ENCODE measurements around the gene TMEM183A.

TMEM183A gene

GRCh38 chr1:202976633-202977032 is 30.5 kb upstream of the TMEM183A start:
- Histone ChIP-seq H3K36me3 (ENCODE audit: low read length) (no peaks in the 10 kb centered on the region), H3K27ac (ENCODE audit: low read depth, low read length) (no peak overlapping the region), H3K27me3 (ENCODE audit: low read length) (no peaks in the 10 kb centered on the region), H3K4me2 (ENCODE audit: low read depth, low read length, poor library complexity, severe bottlenecking) (no peak overlapping the region), H3K9me3 (ENCODE audit: insufficient read depth, low read length) (no peaks in the 10 kb centered on the region), H3K4me3 (ENCODE audit: insufficient read depth, low read length, poor library complexity, severe bottlenecking) (no peak overlapping the region), H4K20me1 (ENCODE audit: low read depth, low read length) (no peaks in the 10 kb centered on the region), H3K9ac (ENCODE audit: low read length) (no peak overlapping the region), H3K9me2 (replicated peaks; ENCODE audit: insufficient read depth, low read length) (no peaks in the 10 kb centered on the region), H3F3A (ENCODE audit: insufficient read depth) (no peaks in the 10 kb centered on the region), H3K79me2 (ENCODE audit: insufficient read depth, low read length) (no peaks in the 10 kb centered on the region), H2AFZ (ENCODE audit: low read depth, low read length, severe bottlenecking) (no peak overlapping the region)
- no peak for TF ChIP-seq EZH2phosphoT487 (conservative IDR thresholded peaks at IDR 0.05; ENCODE audit: low read length)
- TF ChIP-seq, protein P1, sequence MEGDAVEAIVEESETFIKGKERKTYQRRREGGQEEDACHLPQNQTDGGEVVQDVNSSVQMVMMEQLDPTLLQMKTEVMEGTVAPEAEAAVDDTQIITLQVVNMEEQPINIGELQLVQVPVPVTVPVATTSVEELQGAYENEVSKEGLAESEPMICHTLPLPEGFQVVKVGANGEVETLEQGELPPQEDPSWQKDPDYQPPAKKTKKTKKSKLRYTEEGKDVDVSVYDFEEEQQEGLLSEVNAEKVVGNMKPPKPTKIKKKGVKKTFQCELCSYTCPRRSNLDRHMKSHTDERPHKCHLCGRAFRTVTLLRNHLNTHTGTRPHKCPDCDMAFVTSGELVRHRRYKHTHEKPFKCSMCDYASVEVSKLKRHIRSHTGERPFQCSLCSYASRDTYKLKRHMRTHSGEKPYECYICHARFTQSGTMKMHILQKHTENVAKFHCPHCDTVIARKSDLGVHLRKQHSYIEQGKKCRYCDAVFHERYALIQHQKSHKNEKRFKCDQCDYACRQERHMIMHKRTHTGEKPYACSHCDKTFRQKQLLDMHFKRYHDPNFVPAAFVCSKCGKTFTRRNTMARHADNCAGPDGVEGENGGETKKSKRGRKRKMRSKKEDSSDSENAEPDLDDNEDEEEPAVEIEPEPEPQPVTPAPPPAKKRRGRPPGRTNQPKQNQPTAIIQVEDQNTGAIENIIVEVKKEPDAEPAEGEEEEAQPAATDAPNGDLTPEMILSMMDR (IDR thresholded peaks at IDR 0.05; ENCODE audit: insufficient read depth, low read length, poor library complexity, severe bottlenecking): no peak

GRCh38 chr1:202979459-202979858 is 27.7 kb upstream of the TMEM183A start:
- H3K9me3 ChIP-seq (ENCODE audit: insufficient read depth, low read length): no peaks in the 10 kb centered on the region
- H2AFZ ChIP-seq (ENCODE audit: low read depth, low read length, severe bottlenecking): no peak overlapping the region
- no peak overlapping the region for H3K4me2 ChIP-seq (ENCODE audit: low read depth, low read length, poor library complexity, severe bottlenecking)
- H3K9me2 ChIP-seq (replicated peaks; ENCODE audit: insufficient read depth, low read length): no peaks in the 10 kb centered on the region
- no peaks in the 10 kb centered on the region for H3K79me2 ChIP-seq (ENCODE audit: insufficient read depth, low read length)
- no peaks in the 10 kb centered on the region for H3K36me3 ChIP-seq (ENCODE audit: low read length)
- H3K9ac ChIP-seq (ENCODE audit: low read length): no peak overlapping the region
- no peaks in the 10 kb centered on the region for H4K20me1 ChIP-seq (ENCODE audit: low read depth, low read length)
- no peaks in the 10 kb centered on the region for H3F3A ChIP-seq (ENCODE audit: insufficient read depth)
- H3K27me3 ChIP-seq (ENCODE audit: low read length): no peaks in the 10 kb centered on the region
- no peak overlapping the region for H3K4me3 ChIP-seq (ENCODE audit: insufficient read depth, low read length, poor library complexity, severe bottlenecking)
- H3K27ac ChIP-seq (ENCODE audit: low read depth, low read length): no peak overlapping the region
- TF ChIP-seq, protein P1 (IDR thresholded peaks at IDR 0.05; ENCODE audit: insufficient read depth, low read length, poor library complexity, severe bottlenecking): no peak
- no peak for TF ChIP-seq EZH2phosphoT487 (conservative IDR thresholded peaks at IDR 0.05; ENCODE audit: low read length)

GRCh38 chr1:202981939-202982338 is 25.2 kb upstream of the TMEM183A start:
- no peak overlapping the region for H3K27ac ChIP-seq (ENCODE audit: low read depth, low read length)
- no peaks in the 10 kb centered on the region for H3F3A ChIP-seq (ENCODE audit: insufficient read depth)
- no peaks in the 10 kb centered on the region for H3K9me3 ChIP-seq (ENCODE audit: insufficient read depth, low read length)
- H3K79me2 ChIP-seq (ENCODE audit: insufficient read depth, low read length): no peaks in the 10 kb centered on the region
- H3K9ac ChIP-seq (ENCODE audit: low read length): no peak overlapping the region
- no peak overlapping the region for H3K4me2 ChIP-seq (ENCODE audit: low read depth, low read length, poor library complexity, severe bottlenecking)
- H4K20me1 ChIP-seq (ENCODE audit: low read depth, low read length): no peaks in the 10 kb centered on the region
- no peaks in the 10 kb centered on the region for H3K27me3 ChIP-seq (ENCODE audit: low read length)
- no peak for TF ChIP-seq EZH2phosphoT487 (conservative IDR thresholded peaks at IDR 0.05; ENCODE audit: low read length)
- TF ChIP-seq, protein P1 (IDR thresholded peaks at IDR 0.05; ENCODE audit: insufficient read depth, low read length, poor library complexity, severe bottlenecking): no peak
- no peaks in the 10 kb centered on the region for H3K9me2 ChIP-seq (replicated peaks; ENCODE audit: insufficient read depth, low read length)
- H3K36me3 ChIP-seq (ENCODE audit: low read length): no peaks in the 10 kb centered on the region
- H3K4me3 ChIP-seq (ENCODE audit: insufficient read depth, low read length, poor library complexity, severe bottlenecking): no peak overlapping the region
- no peak overlapping the region for H2AFZ ChIP-seq (ENCODE audit: low read depth, low read length, severe bottlenecking)
